Endothelial cell of umbilical vein (primary cell): ENCODE measurements around the gene ZNF544.

Experiments used
- EZH2 ChIP-seq: IDR thresholded peaks from 2 replicates; pipeline ENCODE4 v1.6.1; 2012; ENCODE audit warnings: borderline replicate concordance, low read depth, mild to moderate bottlenecking, moderate library complexity, low read length, inconsistent platforms; ENCODE audit not compliant: severe bottlenecking
- JUN ChIP-seq: IDR thresholded peaks from 2 replicates; pipeline ENCODE4 v1.6.1; 2011; ENCODE audit warnings: borderline replicate concordance, low read depth; ENCODE audit not compliant: insufficient read length, insufficient read depth
- POLR2A ChIP-seq: IDR thresholded peaks from 2 replicates; pipeline ENCODE4 v1.6.1; 2012; ENCODE audit warnings: low read depth, mild to moderate bottlenecking, control low read depth, low read length
- POLR2AphosphoS5 ChIP-seq: IDR thresholded peaks from 2 replicates; pipeline ENCODE4 v1.6.1; 2012; ENCODE audit warnings: low read depth, mild to moderate bottlenecking, control low read depth, low read length, moderate library complexity; ENCODE audit not compliant: insufficient read depth
- TF ChIP-seq, protein P1 (sequence below): IDR thresholded peaks from 2 replicates; pipeline ENCODE4 v1.6.1; 2011; ENCODE audit not compliant: insufficient read depth, insufficient read length
- TF ChIP-seq, protein P2 (sequence below), 2 donors: IDR thresholded peaks; 1 replicate in 1 of 2; 2 replicates in 1 of 2; pipeline ENCODE4 v1.5.1; 2011; ENCODE audit warnings: low read length in 2 of 2, mild to moderate bottlenecking in 2 of 2, moderate library complexity in 2 of 2, control low read depth in 1 of 2, inconsistent platforms in 1 of 2, low read depth in 1 of 2; ENCODE audit not compliant: insufficient read depth in 1 of 2; ENCODE audit errors: extremely low read depth in 1 of 2

DNA sequence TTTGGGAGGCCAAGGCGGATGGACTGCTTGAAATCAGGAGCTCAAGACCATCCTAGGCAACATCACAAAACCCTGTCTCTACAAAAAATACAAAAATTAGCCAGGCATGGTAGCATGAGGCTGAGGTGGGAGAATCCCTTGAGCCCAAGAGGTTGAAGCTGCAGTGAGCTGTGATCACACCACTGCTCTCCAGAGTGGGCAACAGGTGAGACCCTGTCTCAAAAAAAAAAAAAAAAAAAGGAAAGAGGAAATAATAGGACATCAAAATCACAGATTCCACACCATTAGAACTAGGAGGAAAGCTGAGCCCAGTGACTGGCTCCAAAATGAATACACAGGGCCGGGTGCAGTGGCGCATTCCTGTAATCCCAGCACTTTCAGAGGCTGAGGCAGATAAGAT is 46.9 kb downstream of the ZNF544 start:
- TF ChIP-seq, protein P1, sequence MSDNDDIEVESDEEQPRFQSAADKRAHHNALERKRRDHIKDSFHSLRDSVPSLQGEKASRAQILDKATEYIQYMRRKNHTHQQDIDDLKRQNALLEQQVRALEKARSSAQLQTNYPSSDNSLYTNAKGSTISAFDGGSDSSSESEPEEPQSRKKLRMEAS, result no peak
- TF ChIP-seq, protein P2, sequence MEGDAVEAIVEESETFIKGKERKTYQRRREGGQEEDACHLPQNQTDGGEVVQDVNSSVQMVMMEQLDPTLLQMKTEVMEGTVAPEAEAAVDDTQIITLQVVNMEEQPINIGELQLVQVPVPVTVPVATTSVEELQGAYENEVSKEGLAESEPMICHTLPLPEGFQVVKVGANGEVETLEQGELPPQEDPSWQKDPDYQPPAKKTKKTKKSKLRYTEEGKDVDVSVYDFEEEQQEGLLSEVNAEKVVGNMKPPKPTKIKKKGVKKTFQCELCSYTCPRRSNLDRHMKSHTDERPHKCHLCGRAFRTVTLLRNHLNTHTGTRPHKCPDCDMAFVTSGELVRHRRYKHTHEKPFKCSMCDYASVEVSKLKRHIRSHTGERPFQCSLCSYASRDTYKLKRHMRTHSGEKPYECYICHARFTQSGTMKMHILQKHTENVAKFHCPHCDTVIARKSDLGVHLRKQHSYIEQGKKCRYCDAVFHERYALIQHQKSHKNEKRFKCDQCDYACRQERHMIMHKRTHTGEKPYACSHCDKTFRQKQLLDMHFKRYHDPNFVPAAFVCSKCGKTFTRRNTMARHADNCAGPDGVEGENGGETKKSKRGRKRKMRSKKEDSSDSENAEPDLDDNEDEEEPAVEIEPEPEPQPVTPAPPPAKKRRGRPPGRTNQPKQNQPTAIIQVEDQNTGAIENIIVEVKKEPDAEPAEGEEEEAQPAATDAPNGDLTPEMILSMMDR (IDR thresholded peaks at IDR 0.05; ENCODE audit: extremely low read depth in 1 of 2, insufficient read depth in 1 of 2, low read depth in 1 of 2, low read length in 2 of 2), result no peak
- TF ChIP-seq POLR2A, result no peak
- no peak for TF ChIP-seq JUN
- no peak for TF ChIP-seq POLR2AphosphoS5
- TF ChIP-seq EZH2, result no peak
